KMS-11 (cell line): ENCODE results near the gene SCN10A.

ENCODE experiments used
- H2AFZ ChIP-seq: fragments of 200-600 bp; sonication (generic); 2 replicates; pipeline ENCODE4 v1.6.1; 2016; ENCODE audit warnings: antibody characterized with exemption, mixed run types, low read depth
- H3K27ac ChIP-seq: fragments of 200-600 bp; sonication (generic); 2 replicates; pipeline ENCODE4 v1.6.1; 2016; ENCODE audit warnings: mild to moderate bottlenecking, mixed run types
- H3K27me3 ChIP-seq: fragments of 200-600 bp; sonication (generic); 2 replicates; pipeline ENCODE4 v1.6.1; 2017; ENCODE audit warnings: mild to moderate bottlenecking, low read depth, mixed run types, moderate library complexity; ENCODE audit not compliant: insufficient read depth
- H3K36me3 ChIP-seq: fragments of 200-600 bp; sonication (generic); 2 replicates; pipeline ENCODE4 v1.6.1; 2017; ENCODE audit warnings: mild to moderate bottlenecking, mixed run types; ENCODE audit not compliant: insufficient read depth
- H3K4me1 ChIP-seq: fragments of 200-600 bp; sonication (generic); 2 replicates; pipeline ENCODE4 v1.6.1; 2016; ENCODE audit warnings: mild to moderate bottlenecking, low read depth, mixed run types; ENCODE audit not compliant: poor library complexity, severe bottlenecking
- H3K4me2 ChIP-seq: fragments of 200-600 bp; sonication (generic); 2 replicates; pipeline ENCODE4 v1.7.0; 2016; ENCODE audit warnings: mild to moderate bottlenecking, mixed run types
- H3K4me3 ChIP-seq: fragments of 200-600 bp; sonication (generic); IDR thresholded peaks from 2 replicates; pipeline ENCODE4 v1.6.1; 2017; ENCODE audit warnings: low read depth, low read length, mixed read lengths; ENCODE audit not compliant: insufficient read depth
- H3K79me2 ChIP-seq: fragments of 200-600 bp; sonication (generic); 2 replicates; pipeline ENCODE4 v1.6.1; 2016; ENCODE audit warnings: low read depth, mixed run types; ENCODE audit not compliant: insufficient read depth
- H3K9ac ChIP-seq: fragments of 200-600 bp; sonication (generic); 2 replicates; pipeline ENCODE4 v1.6.1; 2016; ENCODE audit warnings: mild to moderate bottlenecking, mixed run types
- H4K20me1 ChIP-seq: fragments of 200-600 bp; sonication (generic); 2 replicates; pipeline ENCODE4 v1.6.1; 2016; ENCODE audit warnings: mild to moderate bottlenecking, mixed run types; ENCODE audit not compliant: insufficient read depth
- CTCF ChIP-seq: fragments of 200-600 bp; sonication (generic); conservative IDR thresholded peaks from 2 replicates; pipeline ENCODE4 v1.6.1; 2017; ENCODE audit warnings: low read depth, mild to moderate bottlenecking, antibody characterized with exemption, low read length, moderate library complexity, mixed read lengths

The SCN10A gene

GRCh38 chr3:38758557-38758956, 57.5 kb downstream of the SCN10A start:
- Histone ChIP-seq H2AFZ (no peak overlapping the region), H3K4me1 (no peaks in the 10 kb centered on the region), H3K4me2 (no peak overlapping the region), H4K20me1 (no peaks in the 10 kb centered on the region), H3K4me3 (no peak overlapping the region), H3K27ac (no peak overlapping the region), H3K27me3 (no peaks in the 10 kb centered on the region), H3K9ac (no peak overlapping the region), H3K36me3 (no peaks in the 10 kb centered on the region), H3K79me2 (no peaks in the 10 kb centered on the region)
- no peak for TF ChIP-seq CTCF

- no peak overlapping the region for H3K9ac ChIP-seq
- no peaks in the 10 kb centered on the region for H3K79me2 ChIP-seq
- H4K20me1 ChIP-seq = no peaks in the 10 kb centered on the region
- no peak for TF ChIP-seq CTCF
- no peak overlapping the region for H3K4me3 ChIP-seq
- H3K4me1 ChIP-seq = no peaks in the 10 kb centered on the region
- no peaks in the 10 kb centered on the region for H3K36me3 ChIP-seq
- H2AFZ ChIP-seq = no peak overlapping the region
- H3K4me2 ChIP-seq = no peak overlapping the region
- no peaks in the 10 kb centered on the region for H3K27me3 ChIP-seq
- no peak overlapping the region for H3K27ac ChIP-seq
These were observed 58.3 kb downstream of the SCN10A start for GRCh38 chr3:38757721-38758120.

DNA sequence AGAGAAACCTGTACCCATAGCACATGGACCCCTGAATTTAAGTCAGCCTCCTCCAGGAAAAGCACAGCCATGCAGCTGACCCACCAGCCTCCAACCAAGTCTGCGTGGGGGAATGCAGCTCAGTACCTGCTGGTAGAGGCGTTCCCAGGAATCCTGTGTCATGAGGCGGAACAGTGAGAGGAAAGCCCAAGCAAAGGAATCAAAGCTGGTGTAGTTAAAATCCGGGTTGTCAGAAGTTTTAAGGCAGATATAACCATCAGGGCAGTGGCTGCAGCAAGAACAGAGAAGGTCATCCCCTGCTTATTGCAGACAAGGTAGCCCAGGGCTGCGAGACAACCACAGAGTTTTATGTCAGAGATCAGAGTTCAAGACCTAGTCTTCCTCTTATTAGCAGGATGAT, 59.1 kb downstream of the SCN10A start:
- Histone ChIP-seq H2AFZ (no peak overlapping the region), H3K4me3 (no peak overlapping the region), H3K36me3 (no peaks in the 10 kb centered on the region), H3K4me2 (no peak overlapping the region), H4K20me1 (no peaks in the 10 kb centered on the region), H3K27ac (no peak overlapping the region), H3K27me3 (no peaks in the 10 kb centered on the region), H3K79me2 (no peaks in the 10 kb centered on the region), H3K9ac (no peak overlapping the region), H3K4me1 (no peaks in the 10 kb centered on the region)
- no peak for TF ChIP-seq CTCF

- no peaks in the 10 kb centered on the region for H3K79me2 ChIP-seq
- H3K27me3 ChIP-seq = no peaks in the 10 kb centered on the region
- no peak for TF ChIP-seq CTCF
- no peak overlapping the region for H3K27ac ChIP-seq
- no peak overlapping the region for H2AFZ ChIP-seq
- H3K4me3 ChIP-seq = no peak overlapping the region
- no peaks in the 10 kb centered on the region for H4K20me1 ChIP-seq
- H3K4me1 ChIP-seq = no peaks in the 10 kb centered on the region
- H3K4me2 ChIP-seq = no peak overlapping the region
- no peaks in the 10 kb centered on the region for H3K36me3 ChIP-seq
- H3K9ac ChIP-seq = no peak overlapping the region
These were observed 60.9 kb downstream of the SCN10A start for GRCh38 chr3:38755130-38755529.

GRCh38 chr3:38746641-38747040, 69.4 kb downstream of the SCN10A start:
- no peak overlapping the region for H3K27ac ChIP-seq
- H2AFZ ChIP-seq = no peak overlapping the region
- no peaks in the 10 kb centered on the region for H4K20me1 ChIP-seq
- no peaks in the 10 kb centered on the region for H3K36me3 ChIP-seq
- no peaks in the 10 kb centered on the region for H3K4me1 ChIP-seq
- no peak overlapping the region for H3K4me3 ChIP-seq
- no peaks in the 10 kb centered on the region for H3K27me3 ChIP-seq
- H3K4me2 ChIP-seq = no peak overlapping the region
- TF ChIP-seq CTCF = no peak
- no peaks in the 10 kb centered on the region for H3K79me2 ChIP-seq
- H3K9ac ChIP-seq = no peak overlapping the region
